GM21825 (cell line): Measurements from ENCODE around the gene UGT2B15.
A peak's percentile ranks its signal among the peaks of the same experiment; 100 is the strongest.
"Not testable (repeated sequence)": the region's sequence is repeated elsewhere in the genome, so short reads cannot be mapped to it uniquely, and the experiment has no call there.

Experiments
- ATAC-seq: cut with Tn5 transposase; IDR thresholded peaks from one replicate; pipeline ENCODE4 v1.9.1; 2021; ENCODE audit warnings: mild to moderate bottlenecking, moderate library complexity; ENCODE audit not compliant: unreplicated experiment

The UGT2B15 gene

GRCh38 chr4:68656445-68656973 is 13.9 kb downstream of the UGT2B15 start:
- ATAC-seq = peak; percentile 49

- peak; percentile 30 for ATAC-seq
Measured at GRCh38 chr4:68655764-68656444, 14.5 kb downstream of the UGT2B15 start.

GRCh38 chr4:68654946-68655721 is 15.3 kb downstream of the UGT2B15 start:
- no peak for ATAC-seq

GRCh38 chr4:68651932-68652331 is 18.5 kb downstream of the UGT2B15 start:
- no peak for ATAC-seq

- no peak for ATAC-seq
Measured at GRCh38 chr4:68630371-68630770, 40.1 kb downstream of the UGT2B15 start.

GRCh38 chr4:68622731-68623130 is 47.7 kb downstream of the UGT2B15 start:
- ATAC-seq = not testable (repeated sequence)

- peak; percentile 57 for ATAC-seq
Measured at GRCh38 chr4:68617003-68617698, 53.3 kb downstream of the UGT2B15 start.

GRCh38 chr4:68615699-68616422 is 54.6 kb downstream of the UGT2B15 start:
- ATAC-seq = no peak

GRCh38 chr4:68613752-68614151 is 56.7 kb downstream of the UGT2B15 start:
- ATAC-seq = no peak

GRCh38 chr4:68606240-68606639 is 64.2 kb downstream of the UGT2B15 start:
- no peak for ATAC-seq

- no peak for ATAC-seq
Measured at GRCh38 chr4:68599150-68599549, 71.3 kb downstream of the UGT2B15 start.

GRCh38 chr4:68597482-68597881 is 73.0 kb downstream of the UGT2B15 start:
- ATAC-seq = no peak
